ENCODE measurements around the gene LILRA5. TPM values are rescaled to one million over a fixed set of nuclear protein-coding genes. Genes with fewer than 3 reads are reported as not detected.
A peak's percentile ranks its signal among the peaks of the same experiment; 100 is the strongest.
"Not testable (repeated sequence)": the region's sequence is repeated elsewhere in the genome, so short reads cannot be mapped to it uniquely, and the experiment has no call there.

The LILRA5 gene
- total RNA-seq, 1 donor from 2014 or later: not detected

GRCh38 chr19:54331626-54332025 is 18.7 kb upstream of the LILRA5 start:
- H3K4me1 Mint-ChIP-seq: peaks cover 4% of the 10 kb centered on the region
- TF ChIP-seq, protein P1, sequence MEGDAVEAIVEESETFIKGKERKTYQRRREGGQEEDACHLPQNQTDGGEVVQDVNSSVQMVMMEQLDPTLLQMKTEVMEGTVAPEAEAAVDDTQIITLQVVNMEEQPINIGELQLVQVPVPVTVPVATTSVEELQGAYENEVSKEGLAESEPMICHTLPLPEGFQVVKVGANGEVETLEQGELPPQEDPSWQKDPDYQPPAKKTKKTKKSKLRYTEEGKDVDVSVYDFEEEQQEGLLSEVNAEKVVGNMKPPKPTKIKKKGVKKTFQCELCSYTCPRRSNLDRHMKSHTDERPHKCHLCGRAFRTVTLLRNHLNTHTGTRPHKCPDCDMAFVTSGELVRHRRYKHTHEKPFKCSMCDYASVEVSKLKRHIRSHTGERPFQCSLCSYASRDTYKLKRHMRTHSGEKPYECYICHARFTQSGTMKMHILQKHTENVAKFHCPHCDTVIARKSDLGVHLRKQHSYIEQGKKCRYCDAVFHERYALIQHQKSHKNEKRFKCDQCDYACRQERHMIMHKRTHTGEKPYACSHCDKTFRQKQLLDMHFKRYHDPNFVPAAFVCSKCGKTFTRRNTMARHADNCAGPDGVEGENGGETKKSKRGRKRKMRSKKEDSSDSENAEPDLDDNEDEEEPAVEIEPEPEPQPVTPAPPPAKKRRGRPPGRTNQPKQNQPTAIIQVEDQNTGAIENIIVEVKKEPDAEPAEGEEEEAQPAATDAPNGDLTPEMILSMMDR (conservative IDR thresholded peaks at IDR 0.05): no peak
- peaks cover 12% of the 10 kb centered on the region for H3K27me3 Mint-ChIP-seq (ENCODE audit: low read depth)
- no peaks in the 10 kb centered on the region for H3K9me3 Mint-ChIP-seq
- H3K27ac Mint-ChIP-seq (ENCODE audit: unreplicated experiment): no peak overlapping the region
- H3K36me3 Mint-ChIP-seq (ENCODE audit: low read depth): no peaks in the 10 kb centered on the region
- no peak overlapping the region for H3K4me3 Mint-ChIP-seq
- no peak for DNase-seq (ENCODE audit: low read depth, low spot score)

DNA sequence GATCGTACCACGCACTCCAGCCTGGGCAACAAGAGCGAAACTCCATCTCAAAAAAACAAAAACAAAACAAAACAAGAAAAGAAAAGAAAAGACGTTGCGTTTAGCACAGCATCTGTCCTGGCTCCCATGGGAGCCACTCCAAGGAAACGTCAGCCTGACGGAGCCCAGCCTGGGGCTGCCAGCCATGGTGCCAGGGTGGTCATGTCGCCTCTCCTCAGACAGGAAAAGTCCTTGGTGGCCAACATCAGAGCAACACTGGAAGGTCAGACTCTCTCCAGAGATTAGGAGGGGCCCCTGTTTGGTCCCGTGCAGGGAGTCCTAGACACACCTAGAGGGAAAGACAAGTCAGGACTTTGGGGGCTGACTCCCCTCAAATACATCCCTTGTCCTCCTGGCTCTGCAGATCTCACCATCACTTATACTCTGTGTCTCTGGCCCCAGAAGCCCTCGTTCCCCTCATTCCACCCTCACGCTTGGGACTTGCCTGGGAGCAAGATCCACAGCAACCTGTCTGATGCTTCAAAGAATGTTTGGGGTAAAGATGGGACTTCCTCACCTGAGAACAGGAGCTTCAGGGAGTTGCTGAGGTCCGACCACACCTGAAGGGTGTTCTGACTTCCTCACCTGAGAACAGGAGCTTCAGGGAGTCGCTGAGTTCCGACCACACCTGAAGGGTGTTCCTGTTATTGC is 16.7 kb upstream of the LILRA5 start:
- H3K27ac Mint-ChIP-seq (ENCODE audit: unreplicated experiment): no peak overlapping the region
- peaks cover 3% of the 10 kb centered on the region for H3K9me3 Mint-ChIP-seq
- peaks cover 19% of the 10 kb centered on the region for H3K27me3 Mint-ChIP-seq (ENCODE audit: low read depth)
- H3K4me3 Mint-ChIP-seq: no peak overlapping the region
- DNase-seq (ENCODE audit: low read depth, low spot score): no peak
- no peaks in the 10 kb centered on the region for H3K4me1 Mint-ChIP-seq
- TF ChIP-seq, protein P1 (conservative IDR thresholded peaks at IDR 0.05): no peak
- no peaks in the 10 kb centered on the region for H3K36me3 Mint-ChIP-seq (ENCODE audit: low read depth)

GRCh38 chr19:54328781-54329180 is 15.8 kb upstream of the LILRA5 start:
- not testable (repeated sequence) for H3K27ac Mint-ChIP-seq (ENCODE audit: unreplicated experiment); H3K4me3 Mint-ChIP-seq; DNase-seq (ENCODE audit: low read depth, low spot score); H3K4me1 Mint-ChIP-seq; H3K36me3 Mint-ChIP-seq (ENCODE audit: low read depth); H3K9me3 Mint-ChIP-seq
- peaks cover 28% of the 10 kb centered on the region for H3K27me3 Mint-ChIP-seq (ENCODE audit: low read depth)

GRCh38 chr19:54325631-54326030 is 12.7 kb upstream of the LILRA5 start:
- H3K27me3 Mint-ChIP-seq (ENCODE audit: low read depth): peaks cover 44% of the 10 kb centered on the region
- no peak overlapping the region for H3K27ac Mint-ChIP-seq (ENCODE audit: unreplicated experiment)
- peaks cover 10% of the 10 kb centered on the region for H3K9me3 Mint-ChIP-seq

DNA sequence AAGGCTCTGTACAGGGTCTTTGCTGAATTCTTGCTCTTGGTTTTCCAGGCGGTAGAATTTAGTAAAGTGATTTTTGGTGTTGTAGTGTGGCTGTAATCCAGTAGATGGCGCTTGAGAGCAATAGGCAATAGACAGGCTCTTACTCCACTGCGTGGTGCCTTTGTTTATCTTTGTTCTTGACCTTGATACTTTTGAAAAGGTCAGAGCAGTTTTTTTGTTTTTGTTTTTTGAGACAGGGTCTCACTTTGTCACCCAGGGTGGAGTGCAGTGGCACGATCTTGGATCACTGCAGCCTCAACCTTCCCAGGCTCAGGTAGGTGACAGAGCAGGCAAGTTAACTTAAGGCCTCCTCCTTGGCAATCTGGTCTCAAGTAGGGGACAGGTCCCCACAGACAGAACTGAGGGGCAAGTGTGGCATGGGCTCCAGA is 12.2 kb upstream of the LILRA5 start:
- peak; percentile 59 for DNase-seq (ENCODE audit: low read depth, low spot score)
- Mint-ChIP-seq H3K27me3 (ENCODE audit: low read depth) (peaks cover 48% of the 10 kb centered on the region), H3K36me3 (ENCODE audit: low read depth) (no peaks in the 10 kb centered on the region), H3K4me3 (no peak overlapping the region), H3K27ac (ENCODE audit: unreplicated experiment) (no peak overlapping the region), H3K4me1 (no peaks in the 10 kb centered on the region), H3K9me3 (peaks cover 13% of the 10 kb centered on the region)
- TF ChIP-seq, protein P1 (conservative IDR thresholded peaks at IDR 0.05): peak; percentile 90

More at GRCh38 chr19:54325631-54326030, 12.7 kb upstream of the LILRA5 start:
- DNase-seq (ENCODE audit: low read depth, low spot score): no peak
- H3K36me3 Mint-ChIP-seq (ENCODE audit: low read depth): no peaks in the 10 kb centered on the region
- no peak overlapping the region for H3K4me3 Mint-ChIP-seq
- TF ChIP-seq, protein P1 (conservative IDR thresholded peaks at IDR 0.05): no peak
- no peaks in the 10 kb centered on the region for H3K4me1 Mint-ChIP-seq

DNA sequence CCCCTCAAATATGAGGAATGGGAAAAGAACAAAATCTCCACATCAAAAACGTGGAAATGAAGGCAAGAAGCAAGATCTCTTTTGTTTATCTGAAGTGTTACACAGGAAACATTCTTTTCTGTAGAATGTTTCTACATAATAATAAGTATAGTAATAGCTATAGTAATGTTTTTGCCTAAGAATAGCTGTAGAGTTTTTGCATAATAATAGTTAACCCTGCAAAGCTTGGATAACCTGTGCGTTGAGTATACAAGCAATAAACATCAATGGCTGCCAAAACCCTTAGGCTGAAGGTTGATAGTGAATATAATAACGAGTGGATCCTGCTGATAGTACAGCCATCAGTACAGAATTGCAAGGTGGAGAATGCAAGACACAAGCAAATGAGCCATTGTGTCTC is 11.1 kb upstream of the LILRA5 start:
- Mint-ChIP-seq H3K27ac (ENCODE audit: unreplicated experiment) (no peak overlapping the region), H3K36me3 (ENCODE audit: low read depth) (no peaks in the 10 kb centered on the region), H3K4me1 (no peaks in the 10 kb centered on the region), H3K27me3 (ENCODE audit: low read depth) (peaks cover 56% of the 10 kb centered on the region), H3K4me3 (no peak overlapping the region), H3K9me3 (peaks cover 14% of the 10 kb centered on the region)
- no peak for DNase-seq (ENCODE audit: low read depth, low spot score)
- TF ChIP-seq, protein P1 (conservative IDR thresholded peaks at IDR 0.05): no peak

Measured in neural crest cell (in vitro differentiated cells).